ENCODE measurements around the gene CFAP91. TPM values are rescaled to one million over a fixed set of nuclear protein-coding genes. Genes with fewer than 3 reads are reported as not detected.
"Not testable (repeated sequence)": the region's sequence is repeated elsewhere in the genome, so short reads cannot be mapped to it uniquely, and the experiment has no call there.

CFAP91 gene
- total RNA-seq, 1 donor from 2014 or later = 75.0 TPM

DNA sequence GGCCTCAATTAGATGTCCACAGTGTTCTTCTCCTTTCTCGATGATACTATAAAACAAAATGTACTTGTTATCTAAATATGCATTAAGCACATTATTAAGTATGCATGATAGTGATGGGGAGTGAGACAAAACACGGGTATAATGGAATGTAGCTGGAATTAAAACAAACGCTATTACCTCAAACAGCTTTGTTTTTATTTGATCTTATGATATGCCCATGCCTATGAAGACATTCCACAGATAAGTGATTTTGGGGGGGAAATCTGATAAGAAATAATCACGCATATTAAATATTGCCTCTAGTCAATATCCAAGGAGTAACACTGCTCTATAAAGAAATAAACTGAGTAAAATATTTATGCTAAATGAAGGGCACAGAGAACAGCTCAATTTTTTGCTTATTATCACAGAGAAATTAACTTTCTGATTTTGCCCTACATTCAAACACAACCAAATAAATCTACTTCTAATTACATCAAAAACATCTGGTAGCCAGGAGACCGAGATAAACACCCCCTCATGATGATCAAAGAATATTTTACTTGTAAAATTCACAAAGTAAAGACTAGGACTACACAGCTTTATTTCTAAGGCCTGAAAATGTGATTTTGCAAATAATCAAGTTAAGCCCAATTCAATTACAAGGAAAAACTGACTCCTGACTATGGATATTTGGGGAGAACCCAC, 27.5 kb upstream of the CFAP91 start:
- Mint-ChIP-seq H3K36me3 (ENCODE audit: insufficient read depth) (peaks cover 9% of the 10 kb centered on the region), H3K4me3 (ENCODE audit: low read depth) (peak overlapping the region; percentile 90), H3K27me3 (no peaks in the 10 kb centered on the region), H3K27ac (no peak overlapping the region), H3K4me1 (ENCODE audit: low read depth) (peaks cover 17% of the 10 kb centered on the region), H3K9me3 (ENCODE audit: low read depth) (no peaks in the 10 kb centered on the region)
- no peak for DNase-seq (ENCODE audit: low spot score, unreplicated experiment)
- TF ChIP-seq, protein P1, sequence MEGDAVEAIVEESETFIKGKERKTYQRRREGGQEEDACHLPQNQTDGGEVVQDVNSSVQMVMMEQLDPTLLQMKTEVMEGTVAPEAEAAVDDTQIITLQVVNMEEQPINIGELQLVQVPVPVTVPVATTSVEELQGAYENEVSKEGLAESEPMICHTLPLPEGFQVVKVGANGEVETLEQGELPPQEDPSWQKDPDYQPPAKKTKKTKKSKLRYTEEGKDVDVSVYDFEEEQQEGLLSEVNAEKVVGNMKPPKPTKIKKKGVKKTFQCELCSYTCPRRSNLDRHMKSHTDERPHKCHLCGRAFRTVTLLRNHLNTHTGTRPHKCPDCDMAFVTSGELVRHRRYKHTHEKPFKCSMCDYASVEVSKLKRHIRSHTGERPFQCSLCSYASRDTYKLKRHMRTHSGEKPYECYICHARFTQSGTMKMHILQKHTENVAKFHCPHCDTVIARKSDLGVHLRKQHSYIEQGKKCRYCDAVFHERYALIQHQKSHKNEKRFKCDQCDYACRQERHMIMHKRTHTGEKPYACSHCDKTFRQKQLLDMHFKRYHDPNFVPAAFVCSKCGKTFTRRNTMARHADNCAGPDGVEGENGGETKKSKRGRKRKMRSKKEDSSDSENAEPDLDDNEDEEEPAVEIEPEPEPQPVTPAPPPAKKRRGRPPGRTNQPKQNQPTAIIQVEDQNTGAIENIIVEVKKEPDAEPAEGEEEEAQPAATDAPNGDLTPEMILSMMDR (IDR thresholded peaks at IDR 0.05; ENCODE audit: unreplicated experiment) = no peak

DNA sequence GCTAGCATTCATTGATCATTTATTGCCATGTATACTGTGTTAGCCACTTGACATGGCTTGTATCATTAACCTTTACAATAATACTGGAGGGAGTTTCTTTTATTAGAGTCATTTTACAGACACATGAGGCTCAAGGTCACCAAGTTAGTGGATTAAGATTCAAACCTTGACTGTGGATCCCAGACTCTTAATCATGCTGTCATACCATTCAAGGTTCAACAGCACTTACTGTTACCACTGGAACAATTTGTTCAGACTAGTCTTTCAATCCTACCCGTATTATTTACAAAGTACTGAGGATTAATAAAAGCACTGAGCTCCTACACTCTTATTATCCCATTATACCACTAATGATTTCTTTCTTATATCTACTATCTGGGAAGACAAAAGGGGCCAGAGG, 26.8 kb upstream of the CFAP91 start:
- no peaks in the 10 kb centered on the region for H3K27me3 Mint-ChIP-seq
- TF ChIP-seq, protein P1 (IDR thresholded peaks at IDR 0.05; ENCODE audit: unreplicated experiment) = no peak
- DNase-seq (ENCODE audit: low spot score, unreplicated experiment) = no peak
- H3K36me3 Mint-ChIP-seq (ENCODE audit: insufficient read depth) = peaks cover 9% of the 10 kb centered on the region
- H3K4me1 Mint-ChIP-seq (ENCODE audit: low read depth) = peaks cover 17% of the 10 kb centered on the region
- H3K27ac Mint-ChIP-seq = peak overlapping the region; percentile 95
- H3K9me3 Mint-ChIP-seq (ENCODE audit: low read depth) = no peaks in the 10 kb centered on the region
- H3K4me3 Mint-ChIP-seq (ENCODE audit: low read depth) = peak overlapping the region; percentile 90

DNA sequence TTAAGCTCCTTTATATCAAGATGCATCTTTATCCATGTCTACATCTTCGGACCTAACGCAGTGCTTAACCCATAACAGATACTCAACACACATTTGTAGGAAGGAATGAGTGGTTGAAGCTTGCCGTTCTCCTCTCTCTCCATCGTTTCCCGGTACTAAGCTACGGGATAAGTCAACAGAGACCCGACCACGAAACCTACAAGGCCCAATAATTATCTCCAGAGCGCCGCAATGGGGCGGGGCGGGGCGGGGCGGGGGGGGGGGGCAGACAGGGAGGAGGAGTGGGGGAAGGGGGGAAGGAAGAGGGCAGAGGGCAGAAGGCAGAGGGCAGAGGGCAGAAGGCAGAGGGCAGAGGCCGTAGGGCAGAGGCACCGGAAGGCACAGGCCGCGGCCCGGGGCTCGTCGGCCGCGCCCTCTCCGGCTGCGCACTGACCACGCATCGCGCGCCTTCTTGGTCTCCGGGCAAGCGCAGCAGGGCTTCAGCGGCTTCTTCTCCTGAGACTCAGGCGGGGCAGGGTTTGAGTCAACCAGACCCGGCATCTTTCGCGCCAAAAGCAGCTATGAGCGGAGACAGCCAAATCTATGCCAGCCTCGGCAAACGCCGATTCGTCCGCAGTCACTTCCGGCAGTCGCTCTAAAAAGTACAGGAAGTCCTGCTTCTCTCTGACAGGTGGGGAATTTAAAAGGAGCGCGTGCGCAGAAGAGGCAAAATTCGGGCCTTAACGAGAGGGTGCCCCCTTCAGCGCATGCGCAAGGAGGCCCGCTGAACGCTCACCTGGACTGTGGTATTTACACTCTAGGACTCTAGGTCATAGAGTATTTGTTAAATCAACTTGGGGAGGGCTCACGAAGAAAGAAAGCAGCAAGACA, 25.8 kb upstream of the CFAP91 start, which contains the start of gene COX17:
Gene COX17 (minus strand): TSS at position 636 of the 870 bp plus-strand sequence. CDS start 96 bp downstream, at position 540.
- TF ChIP-seq, protein P1 (IDR thresholded peaks at IDR 0.05; ENCODE audit: unreplicated experiment) = no peak
- Mint-ChIP-seq H3K4me3 (ENCODE audit: low read depth) (peak within 1 kb of the TSS; percentile 90), H3K27ac (peak within 1 kb of the TSS; percentile 95), H3K4me1 (ENCODE audit: low read depth) (peaks cover 17% of the 10 kb centered on the region), H3K27me3 (no peaks in the 10 kb centered on the region), H3K9me3 (ENCODE audit: low read depth) (no peaks in the 10 kb centered on the region), H3K36me3 (ENCODE audit: insufficient read depth) (peaks cover 9% of the 10 kb centered on the region)
- peak; percentile 93 for DNase-seq (ENCODE audit: low spot score, unreplicated experiment)

DNA sequence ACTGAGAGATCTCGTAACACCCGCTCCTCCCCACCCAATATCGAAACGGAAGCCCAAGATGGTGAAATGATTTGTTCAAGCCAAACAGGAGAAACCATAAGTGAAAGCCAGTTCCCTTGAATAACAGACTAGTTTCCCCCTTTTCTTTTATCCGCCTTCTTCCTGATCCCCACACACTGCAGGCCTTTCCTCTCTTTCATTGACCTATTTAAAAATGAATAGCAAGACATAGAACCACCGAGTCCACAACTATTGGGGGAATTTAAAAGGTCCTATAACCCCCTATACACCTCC, 25.2 kb upstream of the CFAP91 start:
- TF ChIP-seq, protein P1 (IDR thresholded peaks at IDR 0.05; ENCODE audit: unreplicated experiment) = no peak
- H3K36me3 Mint-ChIP-seq (ENCODE audit: insufficient read depth) = peaks cover 7% of the 10 kb centered on the region
- no peak for DNase-seq (ENCODE audit: low spot score, unreplicated experiment)
- no peaks in the 10 kb centered on the region for H3K27me3 Mint-ChIP-seq
- peaks cover 17% of the 10 kb centered on the region for H3K4me1 Mint-ChIP-seq (ENCODE audit: low read depth)
- peak overlapping the region; percentile 95 for H3K27ac Mint-ChIP-seq
- no peaks in the 10 kb centered on the region for H3K9me3 Mint-ChIP-seq (ENCODE audit: low read depth)
- peak overlapping the region; percentile 90 for H3K4me3 Mint-ChIP-seq (ENCODE audit: low read depth)

DNA sequence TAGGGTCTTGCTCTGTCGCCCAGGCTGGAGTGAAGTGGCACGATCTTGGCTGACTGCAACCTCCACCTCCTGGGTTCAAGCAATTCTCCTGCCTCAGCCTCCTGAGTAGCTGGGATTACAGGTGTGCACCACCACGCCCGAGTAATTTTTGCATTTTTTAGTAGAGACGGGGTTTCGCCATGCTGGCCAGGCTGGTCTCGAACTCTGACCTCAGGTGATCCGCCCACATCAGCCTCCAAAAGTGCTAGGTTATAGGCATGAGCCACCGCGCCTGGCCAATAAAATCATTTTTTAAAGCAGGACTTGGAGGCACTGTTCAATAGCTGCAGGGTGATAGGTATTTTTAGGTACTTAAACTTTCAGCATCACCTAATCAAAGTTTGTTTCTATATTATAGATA, 24.6 kb upstream of the CFAP91 start:
- H3K4me3 Mint-ChIP-seq (ENCODE audit: low read depth); H3K36me3 Mint-ChIP-seq (ENCODE audit: insufficient read depth); H3K27ac Mint-ChIP-seq; H3K27me3 Mint-ChIP-seq; H3K9me3 Mint-ChIP-seq (ENCODE audit: low read depth); DNase-seq (ENCODE audit: low spot score, unreplicated experiment): not testable (repeated sequence)
- H3K4me1 Mint-ChIP-seq (ENCODE audit: low read depth) = peaks cover 17% of the 10 kb centered on the region
